RWPE2 (cell line): ENCODE data around the gene ATP6V1E1.

Experiments used
- ATAC-seq: fragments of 200-7000 bp; cut with Tn5 transposase; 3 replicates; pipeline ENCODE4 v1.9.1; 2021; ENCODE audit warnings: low read depth
- DNase-seq: peaks from one replicate; pipeline ENCODE4 v3.0.0-alpha.2; 2020; ENCODE audit warnings: low spot score
- H3K27ac ChIP-seq: fragments of 450-650 bp; 2 replicates; pipeline ENCODE4 v1.5.1; 2017; ENCODE audit warnings: mild to moderate bottlenecking; ENCODE audit not compliant: poor library complexity, severe bottlenecking
- H3K27me3 ChIP-seq: fragments of 250-450 bp; sonication (Bioruptor Pico); 2 replicates; pipeline ENCODE4 v1.5.1; 2021; ENCODE audit warnings: mild to moderate bottlenecking, moderate library complexity; ENCODE audit not compliant: insufficient read depth, poor library complexity, severe bottlenecking
- H3K36me3 ChIP-seq: fragments of 250-450 bp; sonication (Bioruptor Pico); 2 replicates; pipeline ENCODE4 v1.5.1; 2020; ENCODE audit warnings: low read depth, mild to moderate bottlenecking, moderate library complexity
- H3K4me1 ChIP-seq: fragments of 250-450 bp; sonication (Bioruptor Pico); 2 replicates; pipeline ENCODE4 v1.5.1; 2021; ENCODE audit warnings: mild to moderate bottlenecking, moderate library complexity; ENCODE audit not compliant: insufficient read depth, poor library complexity, severe bottlenecking
- H3K4me3 ChIP-seq: fragments of 250-450 bp; sonication (Bioruptor Pico); 2 replicates; pipeline ENCODE4 v1.5.1; 2021; ENCODE audit warnings: mild to moderate bottlenecking, moderate library complexity; ENCODE audit not compliant: severe bottlenecking
- H3K9me3 ChIP-seq: fragments of 250-450 bp; sonication (Bioruptor Pico); 2 replicates; pipeline ENCODE4 v1.5.1; 2021; ENCODE audit warnings: mild to moderate bottlenecking, moderate library complexity; ENCODE audit not compliant: severe bottlenecking
- TF ChIP-seq, protein P1 (sequence below): fragments of 450-650 bp; IDR thresholded peaks from one replicate; pipeline ENCODE4 v1.5.1; 2017; ENCODE audit warnings: mild to moderate bottlenecking, moderate library complexity; ENCODE audit not compliant: poor library complexity, severe bottlenecking

The ATP6V1E1 gene

GRCh38 chr22:17587629-17588028 is 40.9 kb downstream of the ATP6V1E1 start:
- DNase-seq = no peak
- Histone ChIP-seq H3K27ac (no peak overlapping the region), H3K9me3 (no peaks in the 10 kb centered on the region), H3K4me1 (no peaks in the 10 kb centered on the region), H3K4me3 (no peak overlapping the region), H3K36me3 (peaks cover 17% of the 10 kb centered on the region), H3K27me3 (no peaks in the 10 kb centered on the region)
- no peak for ATAC-seq
- TF ChIP-seq, protein P1, sequence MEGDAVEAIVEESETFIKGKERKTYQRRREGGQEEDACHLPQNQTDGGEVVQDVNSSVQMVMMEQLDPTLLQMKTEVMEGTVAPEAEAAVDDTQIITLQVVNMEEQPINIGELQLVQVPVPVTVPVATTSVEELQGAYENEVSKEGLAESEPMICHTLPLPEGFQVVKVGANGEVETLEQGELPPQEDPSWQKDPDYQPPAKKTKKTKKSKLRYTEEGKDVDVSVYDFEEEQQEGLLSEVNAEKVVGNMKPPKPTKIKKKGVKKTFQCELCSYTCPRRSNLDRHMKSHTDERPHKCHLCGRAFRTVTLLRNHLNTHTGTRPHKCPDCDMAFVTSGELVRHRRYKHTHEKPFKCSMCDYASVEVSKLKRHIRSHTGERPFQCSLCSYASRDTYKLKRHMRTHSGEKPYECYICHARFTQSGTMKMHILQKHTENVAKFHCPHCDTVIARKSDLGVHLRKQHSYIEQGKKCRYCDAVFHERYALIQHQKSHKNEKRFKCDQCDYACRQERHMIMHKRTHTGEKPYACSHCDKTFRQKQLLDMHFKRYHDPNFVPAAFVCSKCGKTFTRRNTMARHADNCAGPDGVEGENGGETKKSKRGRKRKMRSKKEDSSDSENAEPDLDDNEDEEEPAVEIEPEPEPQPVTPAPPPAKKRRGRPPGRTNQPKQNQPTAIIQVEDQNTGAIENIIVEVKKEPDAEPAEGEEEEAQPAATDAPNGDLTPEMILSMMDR = no peak

- no peak for DNase-seq
- TF ChIP-seq, protein P1 = no peak
- ATAC-seq = no peak
- H3K27me3 ChIP-seq = no peaks in the 10 kb centered on the region
- H3K27ac ChIP-seq = no peak overlapping the region
- no peak overlapping the region for H3K4me3 ChIP-seq
- no peaks in the 10 kb centered on the region for H3K9me3 ChIP-seq
- H3K4me1 ChIP-seq = no peaks in the 10 kb centered on the region
- H3K36me3 ChIP-seq = peaks cover 11% of the 10 kb centered on the region
Observed at GRCh38 chr22:17586831-17587440, 41.6 kb downstream of the ATP6V1E1 start.

GRCh38 chr22:17583151-17583550 is 45.4 kb downstream of the ATP6V1E1 start:
- H3K27me3 ChIP-seq = no peaks in the 10 kb centered on the region
- H3K27ac ChIP-seq = no peak overlapping the region
- no peak overlapping the region for H3K4me3 ChIP-seq
- DNase-seq = no peak
- no peak for ATAC-seq
- no peaks in the 10 kb centered on the region for H3K9me3 ChIP-seq
- TF ChIP-seq, protein P1 = no peak
- H3K36me3 ChIP-seq = no peaks in the 10 kb centered on the region
- no peaks in the 10 kb centered on the region for H3K4me1 ChIP-seq

DNA sequence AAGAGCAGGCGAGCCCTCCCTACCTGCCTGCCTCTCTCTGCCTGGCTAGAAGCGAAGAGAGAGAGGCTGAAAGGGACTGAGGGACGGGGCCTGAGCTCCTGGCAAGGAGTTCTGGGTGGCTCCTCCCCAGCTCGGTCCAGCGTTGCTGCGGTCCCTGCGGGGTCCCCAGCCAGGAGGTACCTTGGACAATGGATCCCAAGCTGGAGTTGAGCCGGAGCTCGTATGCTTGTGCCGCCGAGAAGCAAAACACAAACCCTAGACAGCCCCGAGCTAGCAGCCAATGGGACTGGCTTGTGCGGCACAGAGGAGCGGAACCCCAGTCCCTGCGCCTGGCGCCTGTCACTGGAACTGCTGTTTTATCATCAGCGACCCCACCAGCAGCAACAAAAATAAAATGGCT is 46.9 kb downstream of the ATP6V1E1 start:
- Histone ChIP-seq H3K4me1 (peaks cover 4% of the 10 kb centered on the region), H3K27me3 (no peaks in the 10 kb centered on the region), H3K36me3 (no peaks in the 10 kb centered on the region), H3K4me3 (no peak overlapping the region), H3K9me3 (no peaks in the 10 kb centered on the region), H3K27ac (no peak overlapping the region)
- TF ChIP-seq, protein P1 = no peak
- ATAC-seq (no peak), DNase-seq (no peak)

GRCh38 chr22:17581056-17581455 is 47.5 kb downstream of the ATP6V1E1 start:
- Histone ChIP-seq H3K27ac (no peak overlapping the region), H3K36me3 (no peaks in the 10 kb centered on the region), H3K4me1 (peaks cover 7% of the 10 kb centered on the region), H3K27me3 (no peaks in the 10 kb centered on the region), H3K4me3 (no peak overlapping the region), H3K9me3 (no peaks in the 10 kb centered on the region)
- no peak for ATAC-seq
- TF ChIP-seq, protein P1 = no peak
- no peak for DNase-seq
